DMS114 treated with DMSO at 0.1 percent for 48 hours (cell line): ENCODE results near the gene RPS6KA2.
"Not testable (repeated sequence)": the region's sequence is repeated elsewhere in the genome, so short reads cannot be mapped to it uniquely, and the experiment has no call there.

Experiments
- DNase-seq: peaks from one replicate; lab custom pipeline; 2025; ENCODE audit not compliant: unreplicated experiment; lab: John Stamatoyannopoulos, UW

RPS6KA2 gene

GRCh38 chr6:166636191-166636933, 9.3 kb upstream of the RPS6KA2 start:
- DNase-seq, result no peak

GRCh38 chr6:166635013-166635970, 8.2 kb upstream of the RPS6KA2 start:
- no peak for DNase-seq

- not testable (repeated sequence) for DNase-seq
Measured at GRCh38 chr6:166634581-166634980, 7.5 kb upstream of the RPS6KA2 start.

GRCh38 chr6:166633732-166634535, 6.9 kb upstream of the RPS6KA2 start:
- DNase-seq, result no peak

- no peak for DNase-seq
Measured at GRCh38 chr6:166632731-166633130, 5.7 kb upstream of the RPS6KA2 start.

GRCh38 chr6:166630462-166630861, 3.4 kb upstream of the RPS6KA2 start:
- no peak for DNase-seq

GRCh38 chr6:166629628-166630027, 2.6 kb upstream of the RPS6KA2 start:
- no peak for DNase-seq

GRCh38 chr6:166627875-166628801, 1.1 kb upstream of the RPS6KA2 start:
- DNase-seq, result no peak

GRCh38 chr6:166626177-166627032, 646 bp downstream of the RPS6KA2 start:
- no peak for DNase-seq

GRCh38 chr6:166625356-166625755, 1.7 kb downstream of the RPS6KA2 start:
- DNase-seq, result no peak

- DNase-seq, result no peak
Measured at GRCh38 chr6:166624275-166624674, 2.8 kb downstream of the RPS6KA2 start.

GRCh38 chr6:166623318-166623717, 3.7 kb downstream of the RPS6KA2 start:
- no peak for DNase-seq

- no peak for DNase-seq
Measured at GRCh38 chr6:166621114-166621540, 5.9 kb downstream of the RPS6KA2 start.

- DNase-seq, result no peak
Measured at GRCh38 chr6:166620478-166621113, 6.5 kb downstream of the RPS6KA2 start.

- no peak for DNase-seq
Measured at GRCh38 chr6:166619912-166620311, 7.1 kb downstream of the RPS6KA2 start.

- DNase-seq, result no peak
Measured at GRCh38 chr6:166618866-166619761, 7.9 kb downstream of the RPS6KA2 start.

GRCh38 chr6:166618251-166618650, 8.8 kb downstream of the RPS6KA2 start:
- no peak for DNase-seq

- no peak for DNase-seq
Measured at GRCh38 chr6:166617359-166617758, 9.7 kb downstream of the RPS6KA2 start.
